Activated CD4-positive, alpha-beta T cell treated with anti-CD3 and anti-CD28 coated beads, Interleukin-2, Interleukin-6, amounts not matched to agents 100 ng/mL and 50 ng/mL, durations not matched to agents 16 hours and 8 hours (primary cell): ENCODE measurements around the gene ZNF195.
"Not testable (repeated sequence)": the region's sequence is repeated elsewhere in the genome, so short reads cannot be mapped to it uniquely, and the experiment has no call there.

Source experiments
- DNase-seq: peaks from one replicate; pipeline ENCODE4 v3.0.0-alpha.2; 2020

ZNF195 gene

DNA sequence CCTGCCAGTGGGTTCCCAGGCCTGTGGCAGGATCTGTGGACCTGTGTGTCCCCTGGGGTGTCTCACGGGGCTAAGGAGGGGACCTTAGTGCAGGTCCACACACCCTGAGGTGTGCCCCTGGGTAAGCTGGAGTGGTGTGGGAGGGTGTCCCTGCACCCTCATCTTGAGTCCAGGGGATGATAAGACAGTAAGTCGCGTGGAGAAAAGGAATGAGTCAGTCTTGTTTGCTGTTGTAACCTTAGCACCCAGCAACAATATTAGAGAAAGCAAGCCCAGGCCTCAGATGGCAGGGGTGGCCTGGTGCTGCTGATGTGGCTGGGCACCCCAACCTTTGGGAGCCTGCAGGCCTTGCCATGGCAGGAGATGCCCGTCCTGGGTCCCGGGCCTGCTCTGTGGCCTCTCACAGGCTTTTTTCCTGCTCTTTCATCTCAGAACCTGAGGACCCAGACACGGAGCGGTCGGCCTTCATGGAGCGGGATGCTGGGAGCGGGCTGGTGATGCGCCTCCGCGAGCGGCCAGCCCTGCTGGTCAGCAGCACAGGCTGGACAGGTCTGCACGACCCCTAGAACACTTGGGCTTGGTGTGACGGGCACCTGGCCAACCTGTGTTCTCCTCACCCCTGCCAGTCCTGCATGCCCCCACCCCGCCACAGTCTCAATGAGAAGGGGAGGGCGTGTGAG lies 23.4 kb upstream of the ZNF195 start:
- DNase-seq: not testable (repeated sequence)

DNA sequence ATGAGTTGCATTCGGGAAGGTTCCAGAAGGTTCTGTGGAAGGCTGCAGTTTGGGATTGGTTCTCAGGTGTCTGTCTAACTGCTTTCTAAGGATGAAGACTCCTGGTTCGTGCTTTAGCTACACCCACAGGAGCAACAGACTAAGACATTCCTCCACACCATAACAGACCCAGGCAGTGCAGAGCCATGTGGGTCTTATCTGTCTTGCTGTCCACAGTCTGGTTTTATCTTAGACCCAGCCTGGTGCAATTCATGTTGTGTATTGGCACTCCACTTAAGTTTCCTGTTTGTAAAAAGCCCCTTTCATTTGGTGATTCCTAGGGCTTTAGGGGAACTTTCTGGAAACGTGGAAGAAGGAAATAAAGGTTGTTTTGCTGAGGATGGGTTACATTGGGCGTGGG lies 22.1 kb upstream of the ZNF195 start:
- DNase-seq: not testable (repeated sequence)

DNA sequence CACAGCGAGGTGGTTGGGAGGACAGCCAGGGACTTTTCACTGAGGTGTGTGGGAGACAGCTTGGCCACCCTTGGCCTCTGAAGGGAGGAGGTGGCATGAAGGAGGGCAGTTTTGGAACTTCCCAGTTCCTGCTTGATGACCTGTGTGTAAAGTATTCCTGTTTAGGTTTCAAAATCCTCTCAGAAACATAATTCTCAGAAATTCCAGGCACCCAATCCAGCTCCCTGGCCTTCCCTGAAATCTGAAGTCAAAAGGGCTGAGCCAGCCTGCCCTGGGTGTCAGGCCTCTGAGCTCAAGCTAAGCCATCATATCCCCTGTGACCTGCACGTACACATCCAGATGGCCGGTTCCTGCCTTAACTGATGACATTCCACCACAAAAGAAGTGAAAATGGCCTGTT lies 19.6 kb upstream of the ZNF195 start:
- DNase-seq: not testable (repeated sequence)

DNA sequence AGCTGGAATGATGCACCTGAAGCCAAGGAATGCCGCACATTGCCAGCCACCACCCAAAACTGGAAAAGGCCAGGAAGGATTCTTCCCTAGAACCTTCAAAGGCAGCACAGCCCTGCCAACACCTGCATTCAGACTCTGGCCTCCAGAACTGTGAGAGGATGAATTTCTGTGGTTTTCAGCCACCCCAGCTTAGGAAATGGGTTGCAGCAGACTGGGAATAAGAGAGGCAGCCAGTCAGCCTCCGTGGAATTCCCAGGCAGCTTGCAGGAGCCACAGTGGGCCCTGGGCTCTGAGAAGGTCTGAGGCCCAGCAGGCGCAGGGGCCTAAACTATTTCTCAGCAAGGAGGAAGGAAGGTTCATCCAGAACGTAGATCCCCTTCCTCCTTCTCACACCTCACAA lies 19.2 kb upstream of the ZNF195 start:
- DNase-seq: not testable (repeated sequence)

DNA sequence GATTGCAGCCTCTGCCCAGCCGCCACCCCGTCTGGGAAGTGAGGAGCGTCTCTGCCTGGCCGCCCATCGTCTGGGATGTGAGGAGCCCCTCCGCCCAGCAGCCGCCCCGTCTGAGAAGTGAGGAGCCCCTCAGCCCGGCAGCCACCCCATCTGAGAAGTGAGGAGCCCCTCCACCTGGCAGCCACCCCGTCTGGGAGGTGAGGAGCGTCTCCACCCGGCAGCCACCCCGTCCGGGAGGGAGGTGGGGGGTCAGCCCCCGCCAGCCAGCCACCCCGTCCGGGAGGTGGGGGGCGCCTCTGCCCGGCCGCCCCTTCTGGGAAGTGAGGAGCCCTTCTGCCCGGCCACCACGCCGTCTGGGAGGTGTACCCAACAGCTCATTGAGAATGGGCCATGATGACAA lies 18.3 kb upstream of the ZNF195 start:
- DNase-seq: not testable (repeated sequence)

DNA sequence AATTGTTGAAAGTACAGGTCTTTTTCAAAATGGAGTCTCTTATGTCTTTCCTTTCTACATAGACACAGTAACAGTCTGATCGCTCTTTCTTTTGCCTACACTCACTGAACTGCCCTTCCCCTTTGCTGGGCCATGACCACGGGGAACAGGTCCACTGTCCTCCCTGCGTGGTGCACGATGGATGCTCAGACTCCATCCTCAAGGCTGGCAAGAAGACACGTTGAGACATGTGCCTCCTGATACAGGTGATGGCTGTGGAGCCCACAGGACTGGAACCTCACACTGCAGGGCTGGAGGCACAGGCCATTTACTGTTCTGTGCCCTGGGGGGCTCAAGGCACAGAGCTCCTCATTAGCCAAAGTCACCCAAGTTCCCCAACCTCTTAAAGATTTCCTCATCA lies 16.5 kb upstream of the ZNF195 start:
- not testable (repeated sequence) for DNase-seq

DNA sequence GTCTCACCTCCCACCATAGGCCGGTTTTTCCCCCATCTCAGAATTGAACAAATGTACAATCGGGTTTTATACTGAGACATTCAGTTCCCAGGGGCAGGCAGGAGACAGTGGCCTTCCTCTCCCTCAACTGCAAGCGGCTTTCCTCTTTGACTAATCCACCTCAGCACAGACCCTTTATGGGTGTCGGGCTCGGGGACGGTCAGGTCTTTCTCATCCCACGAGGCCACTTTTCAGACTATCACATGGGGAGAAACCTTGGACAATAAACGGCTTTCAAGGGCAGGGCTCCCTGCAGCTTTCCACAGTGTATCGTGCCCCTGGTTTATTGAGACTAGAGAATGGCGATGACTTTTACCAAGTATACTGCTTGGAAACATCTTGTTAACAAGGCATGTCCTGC lies 16.0 kb upstream of the ZNF195 start:
- DNase-seq: not testable (repeated sequence)

DNA sequence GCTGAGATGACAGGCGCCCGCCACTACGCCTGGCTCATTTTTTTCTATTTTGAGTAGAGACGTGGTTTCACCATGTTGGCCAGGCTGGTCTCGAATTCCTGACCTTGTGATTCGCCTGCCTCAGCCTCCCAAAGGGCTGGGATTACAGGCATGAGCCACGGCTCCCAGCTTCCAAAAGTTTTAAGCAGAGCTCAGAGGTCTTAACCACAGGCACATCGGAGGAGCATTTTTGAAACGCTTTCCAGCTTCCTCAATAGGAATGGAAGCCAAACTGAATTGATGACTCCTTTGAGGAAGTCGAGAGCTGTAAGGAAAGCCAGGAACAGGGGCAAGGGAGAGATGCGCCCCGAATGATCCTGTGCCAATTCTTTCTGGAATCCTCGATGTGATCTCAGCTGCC lies 14.5 kb upstream of the ZNF195 start:
- DNase-seq: not testable (repeated sequence)

DNA sequence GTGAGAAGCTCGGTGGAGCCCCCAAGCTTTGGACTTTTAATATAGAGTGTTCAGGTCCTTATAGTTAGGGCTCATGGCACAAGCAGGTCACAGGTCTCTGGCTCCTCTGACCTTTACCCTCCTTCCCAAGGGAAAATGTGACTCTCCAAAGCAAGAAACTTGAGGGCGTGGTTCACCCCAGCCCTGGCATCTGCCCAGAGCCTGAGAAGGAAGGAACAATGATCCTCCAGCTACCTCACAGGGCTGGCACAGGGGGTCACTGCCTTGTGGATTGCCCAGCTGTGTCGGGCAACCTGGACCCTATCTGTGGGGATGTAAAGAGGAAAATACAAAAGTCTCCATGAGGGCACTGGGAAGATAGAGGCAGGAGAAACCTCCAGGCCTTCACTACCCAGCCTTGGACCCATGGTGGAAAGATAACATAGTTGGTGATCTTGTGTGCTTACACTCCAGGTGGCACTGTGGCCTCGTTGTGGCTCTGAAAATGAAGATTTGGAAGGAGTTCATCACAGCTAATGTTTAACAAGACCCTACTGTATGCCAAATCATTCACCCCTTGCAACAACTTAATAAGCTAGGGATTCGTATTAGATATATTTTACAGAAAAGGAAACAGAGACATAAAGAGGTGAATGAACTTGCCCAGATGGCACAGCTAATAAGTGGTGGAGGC lies 3.8 kb upstream of the ZNF195 start:
- no peak for DNase-seq

DNA sequence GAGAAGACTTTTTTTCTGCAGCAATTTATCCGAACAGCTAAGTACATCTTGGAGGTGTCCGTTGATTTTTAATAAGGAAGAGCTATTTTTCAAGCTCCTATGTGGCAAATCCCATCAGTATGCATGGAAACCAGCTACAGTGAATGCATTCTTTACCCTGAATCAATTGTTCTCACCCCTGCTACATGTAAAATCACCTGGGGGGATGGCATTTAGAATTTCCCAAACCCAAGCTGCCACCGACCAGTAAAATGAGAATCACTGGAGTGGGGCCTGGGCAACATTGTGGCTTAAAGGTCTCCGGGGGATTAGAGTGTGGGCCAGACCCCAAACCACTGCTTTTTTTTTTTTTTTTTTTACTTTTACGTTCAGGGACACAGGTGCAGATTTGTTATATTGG lies 2.8 kb upstream of the ZNF195 start:
- DNase-seq: no peak

DNA sequence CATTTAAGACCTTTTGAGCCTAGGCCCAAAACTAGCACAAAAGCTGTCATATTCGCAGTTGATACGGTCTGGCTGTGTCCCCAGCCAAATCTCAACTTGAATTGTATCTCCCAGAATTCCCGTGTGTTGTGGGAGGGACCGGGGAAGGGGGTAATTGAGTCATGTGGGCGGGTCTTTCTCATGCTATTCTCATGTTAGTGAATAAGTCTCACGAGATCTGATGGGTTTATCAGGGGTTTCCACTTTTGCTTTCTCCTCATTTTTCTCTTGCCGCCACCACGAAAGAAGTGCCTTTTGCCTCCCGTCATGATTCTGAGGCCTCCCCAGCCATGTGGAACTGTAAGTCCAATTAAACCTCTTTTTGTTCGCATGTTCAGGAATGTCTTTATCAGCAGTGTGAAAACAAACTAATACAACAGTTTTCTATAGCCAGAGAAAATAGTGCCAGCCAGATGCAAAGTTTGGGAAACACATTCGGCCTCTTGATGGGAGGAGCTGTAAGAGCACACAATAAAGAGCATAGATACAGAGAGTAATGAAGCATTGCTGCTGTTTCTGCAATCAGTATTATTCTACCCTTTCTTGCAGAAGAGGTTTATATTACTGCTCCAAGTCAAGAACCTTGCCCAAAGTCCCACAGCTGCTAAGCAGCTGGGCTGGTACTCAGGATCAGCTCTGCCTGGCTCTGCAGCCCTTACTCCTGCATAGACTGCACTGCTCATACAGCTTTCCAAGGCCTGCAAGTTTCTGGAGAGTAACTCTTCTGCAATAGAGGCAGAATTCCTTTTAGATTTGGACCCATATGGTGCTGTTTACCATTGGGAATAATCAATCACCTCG lies 2.0 kb upstream of the ZNF195 start:
- no peak for DNase-seq

DNA sequence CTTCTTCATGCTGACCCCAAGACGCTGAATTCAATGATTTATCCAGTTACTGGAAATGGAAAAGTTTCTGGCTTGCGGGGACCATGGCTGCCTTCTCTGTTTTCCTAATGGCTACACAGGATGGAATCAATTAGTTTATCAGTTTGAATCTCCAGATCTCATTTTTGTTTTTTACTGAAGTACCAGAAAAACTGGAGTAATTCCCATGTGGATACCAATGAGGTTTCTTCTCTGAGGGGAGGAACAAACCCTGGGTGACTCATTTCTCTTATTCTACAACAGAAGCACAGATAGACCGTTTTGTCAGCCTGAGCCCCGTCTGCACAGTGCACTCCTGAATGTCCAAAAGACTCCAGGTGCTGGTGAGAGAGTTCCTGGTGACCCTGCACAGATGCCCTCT lies 3.4 kb downstream of the ZNF195 start:
- DNase-seq: no peak

DNA sequence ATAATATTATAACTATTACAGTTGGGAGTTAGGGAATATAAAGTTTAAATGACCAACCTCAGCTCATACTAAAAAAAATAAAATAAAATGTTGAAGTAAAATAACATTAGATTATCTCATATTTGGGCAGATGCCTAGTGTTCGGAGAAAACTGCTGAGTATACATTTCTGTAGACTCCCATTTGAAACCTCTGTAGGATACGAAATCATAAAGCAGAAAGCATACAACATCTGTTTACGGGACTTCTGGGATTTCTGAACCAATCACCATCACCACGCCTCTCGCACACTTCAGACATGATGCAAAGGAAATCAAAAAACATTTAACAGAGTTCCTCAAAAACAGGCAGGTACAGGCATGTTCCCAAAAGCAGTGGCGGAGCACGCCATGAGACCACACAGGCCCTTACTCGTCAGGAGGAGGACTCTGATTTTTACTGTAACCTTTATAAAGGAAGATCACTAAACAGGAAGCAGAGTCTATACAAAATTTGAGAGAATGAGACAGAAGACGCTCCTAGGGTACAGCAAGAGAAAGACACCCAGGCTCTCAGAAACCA lies 8.6 kb downstream of the ZNF195 start:
- no peak for DNase-seq

DNA sequence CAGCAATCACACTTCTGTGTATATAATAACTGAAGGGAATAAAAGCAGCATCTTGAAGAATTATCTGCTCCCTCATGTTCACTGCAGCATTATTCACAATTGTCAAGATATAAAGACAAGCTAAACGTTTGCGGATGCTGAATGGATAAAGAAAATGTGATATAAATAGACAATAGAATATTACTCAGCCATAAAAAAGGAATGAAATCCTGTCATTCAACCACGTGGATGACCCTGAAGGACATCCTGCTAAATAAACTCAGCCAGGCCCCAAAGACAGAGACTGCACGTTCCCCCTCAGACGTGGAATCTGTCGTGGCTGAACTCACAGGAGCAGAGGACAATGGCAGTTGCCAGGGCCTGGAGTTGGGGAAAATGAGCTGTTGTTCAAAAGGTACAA lies 9.6 kb downstream of the ZNF195 start:
- no peak for DNase-seq

DNA sequence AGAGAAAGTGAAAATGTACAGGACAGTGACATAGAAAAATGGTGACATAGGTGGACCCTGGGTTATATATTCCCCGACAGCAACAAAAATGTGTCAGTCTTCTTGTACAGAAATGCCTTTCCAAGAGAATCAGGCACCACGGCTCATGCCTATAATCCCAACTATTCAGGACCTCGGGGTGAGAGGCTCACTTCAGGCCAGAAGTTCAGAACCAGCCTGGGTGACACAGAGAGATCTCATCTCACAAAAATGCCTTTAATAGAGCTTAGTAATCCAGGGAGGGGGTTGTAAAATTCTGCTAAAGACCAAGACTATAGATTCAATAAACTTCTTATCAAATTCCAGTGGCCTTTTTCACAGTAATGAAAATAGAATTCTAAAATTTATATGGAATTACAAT lies 10.7 kb downstream of the ZNF195 start:
- no peak for DNase-seq

DNA sequence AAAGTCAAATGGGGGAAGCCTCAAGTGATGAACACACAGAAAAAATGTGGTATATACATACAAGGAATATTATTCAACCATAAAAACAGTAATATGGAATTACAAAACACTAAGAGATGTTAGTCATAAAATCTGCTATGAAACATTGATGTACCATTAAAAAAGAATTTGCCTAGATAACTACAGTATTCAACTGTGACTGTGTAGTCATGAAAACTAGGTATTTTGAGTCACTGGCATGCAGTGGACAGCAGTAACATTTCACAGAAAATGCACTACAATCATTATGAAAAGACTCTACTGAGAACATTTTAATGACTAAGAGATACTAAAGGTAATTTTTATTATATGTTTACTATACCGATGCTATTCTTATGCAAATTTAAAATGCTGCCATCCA lies 11.7 kb downstream of the ZNF195 start:
- no peak for DNase-seq

DNA sequence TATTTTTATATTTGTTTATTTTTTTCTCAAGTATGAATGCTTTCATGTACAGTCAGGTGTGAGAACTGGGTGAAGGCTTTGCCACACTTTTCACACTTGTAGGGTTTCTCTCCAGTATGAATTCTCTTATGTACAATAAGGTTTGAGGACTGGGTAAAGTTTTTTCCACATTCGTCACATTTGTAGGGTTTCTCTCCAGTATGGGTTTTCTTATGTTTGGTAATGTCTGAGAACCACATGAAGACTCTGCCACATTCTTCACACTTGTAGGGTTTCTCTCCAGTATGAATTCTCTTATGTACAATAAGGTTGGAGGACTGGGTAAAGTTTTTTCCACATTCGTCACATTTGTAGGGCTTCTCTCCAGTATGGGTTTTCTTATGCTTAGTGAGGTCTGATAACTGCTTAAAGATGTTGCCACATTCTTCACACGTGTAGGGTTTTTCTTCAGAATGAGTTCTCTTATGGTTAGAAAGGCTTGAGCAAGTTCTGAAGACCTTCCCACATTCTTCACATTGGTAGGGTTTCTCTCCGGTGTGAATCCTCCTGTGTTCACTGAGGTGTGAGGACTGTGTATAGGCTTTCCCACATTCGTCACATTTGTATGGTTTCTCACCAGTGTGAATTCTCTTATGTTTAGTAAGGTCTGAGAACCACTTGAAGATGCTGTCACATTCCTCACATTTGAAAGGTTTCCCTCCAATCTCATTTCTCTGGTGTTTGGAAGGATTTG lies 19.7 kb downstream of the ZNF195 start:
- no peak for DNase-seq

DNA sequence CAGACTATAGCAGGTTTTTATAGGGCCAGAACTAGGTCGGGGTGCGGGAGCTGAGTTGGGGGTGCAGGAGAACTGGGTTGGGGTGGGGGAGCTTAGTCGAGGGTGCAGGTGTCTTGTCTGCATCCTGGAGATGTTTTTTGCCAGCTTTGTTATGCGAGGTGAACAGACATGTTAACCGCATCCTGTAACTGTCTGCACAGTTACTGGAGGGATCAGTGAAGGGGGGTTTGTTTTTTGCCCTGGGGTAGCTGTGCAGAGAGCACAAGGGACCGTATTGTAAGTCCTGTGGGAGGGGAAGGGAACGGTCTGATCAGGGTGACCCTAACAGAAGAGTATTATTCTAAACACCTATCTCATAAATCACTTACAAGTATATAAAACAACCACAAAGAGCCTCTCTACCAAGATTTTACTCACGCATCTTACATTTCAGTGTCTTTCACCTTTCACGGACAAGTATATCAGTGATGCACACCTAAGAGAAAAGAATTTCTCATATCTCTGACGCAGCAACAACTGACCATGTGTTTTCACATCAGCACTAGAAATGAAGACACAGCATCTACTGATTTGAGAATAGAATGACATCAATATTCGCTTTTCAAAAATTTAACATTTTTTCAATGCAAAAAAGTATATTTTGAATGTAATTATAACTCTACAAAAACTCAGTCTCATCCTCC lies 20.8 kb downstream of the ZNF195 start:
- DNase-seq: no peak

DNA sequence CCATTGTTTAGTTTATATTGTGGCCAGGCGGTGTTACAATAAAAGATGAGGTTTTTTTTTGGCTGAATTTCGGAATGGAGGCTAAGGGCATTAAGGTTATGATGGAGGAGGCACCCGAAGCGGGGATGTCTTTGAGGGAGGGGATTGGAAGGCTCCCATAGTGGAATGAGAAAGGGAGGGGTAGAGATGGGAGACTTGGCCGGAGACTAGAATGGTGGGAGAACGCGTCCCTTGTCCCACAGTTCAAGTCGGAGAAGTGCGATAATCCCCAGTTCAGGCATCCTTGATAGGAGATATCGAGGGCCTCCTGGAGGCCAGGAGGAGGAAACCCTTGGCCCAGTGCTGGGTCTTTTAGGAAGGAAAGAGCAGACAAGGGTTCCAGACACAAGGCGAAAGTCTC lies 21.6 kb downstream of the ZNF195 start:
- no peak for DNase-seq

DNA sequence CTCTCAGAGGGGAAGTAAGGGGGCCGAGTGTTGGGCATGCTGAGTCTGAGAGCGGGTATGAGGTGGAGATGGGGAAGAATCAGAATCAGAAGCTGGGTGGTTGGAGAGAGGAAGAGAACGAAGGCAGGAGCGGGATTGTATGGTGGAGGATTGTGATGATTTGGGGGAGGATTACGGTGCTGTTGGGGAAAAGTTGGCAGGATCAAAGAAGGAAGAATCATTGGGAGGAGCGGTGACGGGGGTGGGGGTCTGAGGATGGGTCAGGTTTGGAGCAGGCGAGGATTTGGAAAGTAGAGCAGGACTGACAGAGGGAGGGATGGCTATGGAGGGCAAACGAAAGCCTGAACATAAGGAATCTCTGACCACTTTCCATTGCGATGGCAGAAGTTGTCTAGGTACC lies 22.1 kb downstream of the ZNF195 start:
- DNase-seq: no peak

DNA sequence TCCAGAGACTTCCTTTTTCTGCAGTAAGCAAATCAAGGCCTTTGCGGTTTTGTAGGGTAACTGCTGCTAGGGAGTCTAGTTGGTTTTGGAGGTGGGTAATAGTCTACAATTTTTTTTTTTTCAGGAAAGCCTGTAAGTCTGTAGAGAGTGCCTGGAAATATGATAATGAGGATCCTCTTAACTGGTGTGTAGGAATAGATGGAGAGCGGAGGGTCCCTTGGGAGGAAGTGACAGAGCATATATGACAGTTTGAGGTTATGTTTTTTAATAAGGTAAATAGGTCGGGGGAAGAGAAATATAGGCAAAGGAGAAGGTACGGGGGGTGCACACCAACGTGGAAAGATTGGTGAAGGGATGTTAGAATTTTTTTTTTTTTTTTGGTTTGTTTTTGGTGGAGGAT lies 25.9 kb downstream of the ZNF195 start:
- DNase-seq: no peak

DNA sequence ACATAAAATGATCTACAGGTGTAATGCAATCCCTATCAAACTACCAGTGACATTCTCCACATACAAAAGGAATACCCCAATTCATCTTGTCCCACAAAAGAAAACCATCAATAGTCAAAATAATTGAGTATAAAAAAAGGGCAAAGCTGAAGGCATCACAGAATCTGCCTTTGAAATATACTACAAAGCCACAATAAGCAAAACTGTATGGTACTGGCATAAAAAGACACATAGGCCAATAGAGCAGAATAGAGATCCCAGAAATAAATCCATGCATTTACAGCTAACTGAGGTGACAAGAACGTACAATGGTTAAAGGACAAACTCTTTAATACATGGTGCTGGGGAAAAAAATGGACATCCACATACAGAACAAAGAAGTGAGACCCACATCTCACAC lies 31.8 kb downstream of the ZNF195 start:
- no peak for DNase-seq
